NCI-H69 (cell line): Measurements from ENCODE around the gene CYP4F11.
"Not testable (repeated sequence)": the region's sequence is repeated elsewhere in the genome, so short reads cannot be mapped to it uniquely, and the experiment has no call there.

Source experiments
- DNase-seq: peaks from one replicate; lab custom pipeline; 2025; lab: John Stamatoyannopoulos, UW

CYP4F11 gene

GRCh38 chr19:15874821-15875474 is 59.4 kb downstream of the CYP4F11 start:
- DNase-seq, result no peak

- not testable (repeated sequence) for DNase-seq
Measured at GRCh38 chr19:15873771-15874170, 60.6 kb downstream of the CYP4F11 start.

- DNase-seq, result peak; percentile 13
Measured at GRCh38 chr19:15871570-15871969, 62.8 kb downstream of the CYP4F11 start.

GRCh38 chr19:15869873-15870272 is 64.5 kb downstream of the CYP4F11 start:
- DNase-seq, result no peak

- DNase-seq, result peak; percentile 35
Measured at GRCh38 chr19:15869109-15869555, 65.2 kb downstream of the CYP4F11 start.

- DNase-seq, result no peak
Measured at GRCh38 chr19:15866636-15867035, 67.7 kb downstream of the CYP4F11 start.

GRCh38 chr19:15864824-15865223 is 69.5 kb downstream of the CYP4F11 start:
- no peak for DNase-seq

GRCh38 chr19:15863272-15863671 is 71.1 kb downstream of the CYP4F11 start:
- DNase-seq, result no peak

- DNase-seq, result no peak
Measured at GRCh38 chr19:15862444-15862843, 71.9 kb downstream of the CYP4F11 start.
